Small intestine (tissue), 16 donors: ENCODE data around the gene SPCS2. TPM values are rescaled to one million over a fixed set of nuclear protein-coding genes. Genes with fewer than 3 reads are reported as not detected.

Source experiments
- DNase-seq, 2 donors: peaks; one replicate each; pipeline versions ENCODE4 v3.0.0 to v3.0.0-alpha.2; 2013
- FAIRE-seq: peaks from 2 replicates; lab custom pipeline; 2012; peaks lifted over from hg19 to GRCh38; lab: Jason Lieb, UNC
- H3K27ac ChIP-seq, 3 donors: one replicate each; pipeline ENCODE4 v1.5.1; 2013; ENCODE audit warnings: low read length in 2 of 3, mild to moderate bottlenecking in 2 of 3, control low read depth in 1 of 3, inconsistent platforms in 1 of 3, low read depth in 1 of 3, moderate library complexity in 1 of 3
- H3K27me3 ChIP-seq, 3 donors: one replicate each; pipeline ENCODE4 v1.6.1; 2013; ENCODE audit warnings: low read length in 3 of 3, inconsistent platforms in 1 of 3; ENCODE audit not compliant: control insufficient read depth in 3 of 3, insufficient read depth in 3 of 3
- H3K36me3 ChIP-seq, 3 donors: one replicate each; pipeline ENCODE4 v1.6.1; 2013; ENCODE audit warnings: low read length in 3 of 3, inconsistent platforms in 1 of 3, low read depth in 1 of 3, mild to moderate bottlenecking in 1 of 3, moderate library complexity in 1 of 3; ENCODE audit not compliant: control insufficient read depth in 3 of 3, insufficient read depth in 2 of 3
- H3K4me1 ChIP-seq, 3 donors: one replicate each; pipeline ENCODE4 v1.6.1; 2013; ENCODE audit warnings: low read length in 2 of 3, inconsistent platforms in 1 of 3, low read depth in 1 of 3, mild to moderate bottlenecking in 1 of 3, moderate library complexity in 1 of 3; ENCODE audit not compliant: control insufficient read depth in 3 of 3, insufficient read depth in 2 of 3
- H3K4me3 ChIP-seq, 3 donors: one replicate each; pipeline ENCODE4 v1.5.1; 2013; ENCODE audit warnings: low read length in 3 of 3, control low read depth in 1 of 3, inconsistent platforms in 1 of 3, low read depth in 1 of 3, mild to moderate bottlenecking in 1 of 3, moderate library complexity in 1 of 3
- H3K9me3 ChIP-seq, 2 donors: one replicate each; pipeline ENCODE4 v1.6.1; 2013; ENCODE audit warnings: low read depth in 1 of 2, low read length in 1 of 2; ENCODE audit not compliant: control insufficient read depth in 2 of 2, insufficient read depth in 1 of 2
- WGBS, 3 donors: extraction: QIAGEN DNeasy Blood & Tissue Kit; methylation state at CpG; one replicate each; pipeline ENCODE4 v1.1.7; 2013; 5-methylcytosine and 5-hydroxymethylcytosine counted together
- long read RNA-seq, 10 donors: transcript quantifications; one replicate each; lab custom pipeline, GENCODE V29; 2026
- polyA plus RNA-seq, 4 donors: library from polyadenylated mRNA; stranded (reverse) in 3 of 4; unstranded in 1 of 4; fragments of 200-250 nt in 3 of 4; fragments of 120-200 nt in 1 of 4; gene quantifications; one replicate each; pipeline versions ENCODE4 v1.2.1 to v1.2.3, GENCODE V29; 2013
- donor health status: healthy with polysubstance abuse.
- donor health status: control.
- donor health status: control.
- donor health status: Bipolar disorder and iron deficiency.
- donor health status: healthy.

SPCS2 gene
- 100 to 1,000 TPM in 2 of 4 donors, 10 to 100 TPM in 2; 37.3 to 210 (median 101) TPM for polyA plus RNA-seq
- long read RNA-seq, donor 1, transcript SPCS2-205 (2 exons, 265 nt): minor isoform, 10 of 291 reads
- long read RNA-seq, donor 1, transcript SPCS2-201 (5 exons, 2,708 nt): major isoform, 225 of 291 reads
- long read RNA-seq, donor 1, partial matches to known transcripts: 36 of 291 reads
- long read RNA-seq, donor 1, other reads (novel, unspliced or antisense): 16 of 291 reads
- long read RNA-seq, donor 2, transcript SPCS2-201 (5 exons, 2,708 nt): major isoform, 68 of 75 reads
- long read RNA-seq, donor 2, partial matches to known transcripts: 5 of 75 reads
- long read RNA-seq, donor 2, other reads (novel, unspliced or antisense): 0 of 75 reads
- long read RNA-seq, donor 3, transcript SPCS2-201 (5 exons, 2,708 nt): major isoform, 83 of 90 reads
- long read RNA-seq, donor 3, partial matches to known transcripts: 5 of 90 reads
- long read RNA-seq, donor 3, other reads (novel, unspliced or antisense): 0 of 90 reads
- long read RNA-seq, donor 4, partial matches to known transcripts: 0 of 3 reads
- long read RNA-seq, donor 4, other reads (novel, unspliced or antisense): 0 of 3 reads
- long read RNA-seq, donor 5, transcript SPCS2-201 (5 exons, 2,708 nt): major isoform, 45 of 46 reads
- long read RNA-seq, donor 5, partial matches to known transcripts: 0 of 46 reads
- long read RNA-seq, donor 5, other reads (novel, unspliced or antisense): 0 of 46 reads
- long read RNA-seq, donor 6, transcript SPCS2-201 (5 exons, 2,708 nt): major isoform, 102 of 120 reads
- long read RNA-seq, donor 6, partial matches to known transcripts: 5 of 120 reads
- long read RNA-seq, donor 6, other reads (novel, unspliced or antisense): 7 of 120 reads
- long read RNA-seq, donor 7: 0 reads
- long read RNA-seq, donor 8, transcript SPCS2-201 (5 exons, 2,708 nt): major isoform, 12 of 12 reads
- long read RNA-seq, donor 8, partial matches to known transcripts: 0 of 12 reads
- long read RNA-seq, donor 8, other reads (novel, unspliced or antisense): 0 of 12 reads
- long read RNA-seq, donor 9, transcript SPCS2-201 (5 exons, 2,708 nt): major isoform, 29 of 32 reads
- long read RNA-seq, donor 9, partial matches to known transcripts: 0 of 32 reads
- long read RNA-seq, donor 9, other reads (novel, unspliced or antisense): 0 of 32 reads
- long read RNA-seq, donor 10, transcript SPCS2-205 (2 exons, 265 nt): minor isoform, 9 of 158 reads
- long read RNA-seq, donor 10, transcript SPCS2-201 (5 exons, 2,708 nt): major isoform, 123 of 158 reads
- long read RNA-seq, donor 10, partial matches to known transcripts: 5 of 158 reads
- long read RNA-seq, donor 10, other reads (novel, unspliced or antisense): 18 of 158 reads

DNA sequence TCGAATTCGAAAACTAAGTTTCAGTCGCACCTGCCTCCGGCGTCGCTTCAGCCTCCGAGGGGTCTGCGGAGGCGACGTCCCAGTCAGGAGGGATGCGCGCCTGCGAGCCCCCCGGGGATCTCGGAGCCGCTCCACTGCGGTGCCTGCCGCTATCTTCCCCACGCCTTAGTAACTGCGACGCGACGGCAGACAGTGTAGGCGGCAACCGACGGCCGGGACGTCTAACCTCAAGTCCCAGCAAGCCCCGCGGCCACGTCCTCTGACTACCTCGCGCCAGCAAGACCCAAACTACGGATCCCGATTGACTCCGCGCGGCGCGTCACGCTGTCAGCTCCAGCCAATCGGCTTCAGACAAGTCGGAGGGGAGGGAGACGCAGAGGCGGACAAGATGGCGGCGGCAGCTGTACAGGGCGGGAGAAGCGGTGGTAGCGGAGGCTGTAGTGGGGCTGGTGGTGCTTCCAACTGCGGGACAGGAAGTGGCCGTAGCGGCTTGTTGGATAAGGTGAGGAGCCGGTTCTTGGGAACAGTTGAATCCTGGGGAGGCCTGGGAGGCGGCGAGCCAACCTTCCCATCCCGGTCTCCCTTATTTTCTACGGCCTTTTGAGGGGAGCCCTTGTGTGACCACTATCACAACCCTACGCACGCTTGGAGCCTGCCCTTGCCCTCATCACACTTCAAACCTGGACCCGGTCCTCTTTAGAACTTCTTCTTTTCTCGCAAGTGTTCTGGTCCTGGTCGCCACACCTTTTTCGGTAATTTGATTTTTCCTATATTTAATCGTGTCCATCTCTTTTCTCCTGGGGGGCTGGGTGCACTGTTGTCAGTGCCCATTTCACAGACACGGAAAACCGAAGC is at the start of gene SPCS2, which contains the start of gene XRRA1:
Gene SPCS2 (plus strand): TSS at position 369 of the 855 bp plus-strand sequence. CDS start 20 bp downstream, at position 389.
Gene XRRA1 (minus strand): TSS at position 194 of the 855 bp plus-strand sequence. CDS start 8,213 bp downstream, outside the sequence.
- Histone ChIP-seq H3K4me1 (peaks cover 8 to 14% (median 12%) of the 10 kb centered on the region in 3 donors), H3K27ac (peak within 1 kb of the TSS; percentile 78 to 90 (median 85)), H3K4me3 (peak within 1 kb of the TSS; percentile 66 to 99 (median 98)), H3K36me3 (peaks cover 0 to 6% (median 3%) of the 10 kb centered on the region in 3 donors), H3K9me3 (no peaks in the 10 kb centered on the region), H3K27me3 (no peaks in the 10 kb centered on the region)
- DNase-seq (peak; percentile 99), FAIRE-seq (no peak)
- 0 to 1% (median 1%) methylated on average over 60 to 67 of the region's 67 CpGs for WGBS, 3 donors

DNA sequence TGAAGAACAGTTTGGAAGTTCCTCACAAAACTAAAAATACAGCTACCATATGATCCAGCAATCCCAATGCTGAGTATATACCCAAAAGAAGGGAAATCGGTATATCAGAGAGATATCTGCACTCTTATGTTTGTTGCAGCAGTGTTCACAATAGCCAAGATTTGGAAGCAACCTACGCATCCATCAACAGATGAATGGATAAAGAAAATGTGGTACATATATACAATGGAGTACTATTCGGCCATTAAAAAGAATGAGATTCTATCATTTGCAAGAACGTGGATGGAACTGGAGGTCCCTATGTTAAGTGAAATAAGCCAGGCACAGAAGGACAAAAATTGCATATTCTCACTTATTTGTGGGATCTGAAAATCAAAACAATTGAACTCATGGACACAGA is 46.7 kb upstream of the SPCS2 start:
- FAIRE-seq: no peak
- no peak for DNase-seq
- no peaks in the 10 kb centered on the region for H3K4me1 ChIP-seq
- H3K4me3 ChIP-seq: no peak overlapping the region
- no peak overlapping the region for H3K27ac ChIP-seq
- WGBS, 3 donors: 94 to 100% (median 98%) methylated on average over 4 of the region's 4 CpGs
- no peaks in the 10 kb centered on the region for H3K27me3 ChIP-seq
- H3K9me3 ChIP-seq: peaks cover 0 to 7% of the 10 kb centered on the region in 2 donors
- peaks cover 0 to 23% (median 3%) of the 10 kb centered on the region in 3 donors for H3K36me3 ChIP-seq

DNA sequence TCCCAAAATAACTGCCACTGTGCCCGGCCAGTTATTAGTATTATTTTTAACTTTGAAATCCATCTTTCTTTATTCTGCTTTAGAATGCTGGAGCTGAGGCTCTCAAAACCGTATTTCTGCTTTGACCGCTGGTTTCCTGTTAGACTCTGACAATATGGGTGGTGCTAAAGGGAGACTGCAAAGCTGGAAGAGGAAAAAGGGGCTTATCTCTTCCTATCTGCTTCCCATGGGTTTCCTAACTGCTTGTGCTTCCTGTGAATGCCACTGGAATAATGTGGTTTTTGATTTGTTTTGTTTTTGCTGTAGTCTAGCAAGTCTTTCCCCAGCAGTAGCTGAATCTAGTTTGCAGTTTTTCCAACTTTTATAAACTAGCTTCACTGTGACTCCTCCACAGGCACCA is 43.7 kb upstream of the SPCS2 start:
- WGBS, 3 donors: 57 to 85% (median 82%) methylated on average over 3 of the region's 3 CpGs
- peaks cover 0 to 36% (median 3%) of the 10 kb centered on the region in 3 donors for H3K36me3 ChIP-seq
- no peak for FAIRE-seq
- no peaks in the 10 kb centered on the region for H3K27me3 ChIP-seq
- DNase-seq: no peak
- H3K9me3 ChIP-seq: peaks cover 0 to 2% of the 10 kb centered on the region in 2 donors
- H3K4me1 ChIP-seq: no peaks in the 10 kb centered on the region
- peak overlapping the region in 1 of 3 donors; percentile 35 for H3K27ac ChIP-seq
- no peak overlapping the region for H3K4me3 ChIP-seq

DNA sequence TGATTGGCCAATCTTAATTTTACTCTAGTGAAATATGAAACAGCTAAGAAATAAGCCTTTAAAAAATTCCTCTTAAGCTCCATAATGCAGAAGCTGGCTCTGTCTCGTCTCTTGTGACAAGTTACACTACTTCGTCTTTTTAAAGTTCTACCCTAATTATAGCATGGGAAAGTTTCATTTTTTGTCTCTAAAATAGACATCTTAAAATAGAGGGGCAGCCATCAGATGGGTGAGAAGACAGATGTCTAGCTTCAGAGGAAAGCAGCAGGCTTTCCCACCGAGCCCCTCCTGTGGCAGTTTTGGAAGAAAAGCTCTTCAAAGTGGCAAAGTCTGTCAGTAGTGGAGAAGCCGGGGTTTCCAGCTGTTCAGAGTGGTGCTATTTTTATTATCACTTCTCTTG is 39.7 kb upstream of the SPCS2 start:
- H3K27ac ChIP-seq: no peak overlapping the region
- FAIRE-seq: no peak
- H3K4me3 ChIP-seq: no peak overlapping the region
- H3K4me1 ChIP-seq: no peaks in the 10 kb centered on the region
- WGBS, 3 donors: 60 to 88% (median 87%) methylated on average over 4 of the region's 4 CpGs
- no peak for DNase-seq
- H3K36me3 ChIP-seq: peaks cover 0 to 36% (median 5%) of the 10 kb centered on the region in 3 donors
- H3K9me3 ChIP-seq: no peaks in the 10 kb centered on the region
- H3K27me3 ChIP-seq: no peaks in the 10 kb centered on the region

DNA sequence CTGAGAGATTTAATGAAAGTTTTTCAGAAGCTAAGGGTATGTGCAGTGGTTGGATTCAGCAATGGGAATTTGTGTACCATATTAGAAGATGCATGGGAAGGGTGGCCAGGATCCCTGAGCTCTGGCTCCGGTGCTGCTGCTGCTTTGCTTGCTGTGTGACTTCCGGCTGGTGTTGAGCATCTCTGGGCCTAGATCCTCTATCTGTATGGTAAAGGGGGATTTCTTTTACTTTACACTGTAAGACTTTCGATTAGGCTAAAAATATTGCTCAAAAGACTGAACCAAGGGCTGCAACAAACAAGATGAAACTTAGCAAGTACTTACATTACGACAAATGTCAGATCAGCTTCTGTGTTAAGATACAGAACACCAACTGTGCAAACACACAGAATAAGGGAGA is 39.3 kb upstream of the SPCS2 start:
- peaks cover 0 to 35% (median 5%) of the 10 kb centered on the region in 3 donors for H3K36me3 ChIP-seq
- FAIRE-seq (no peak), DNase-seq (no peak)
- no peaks in the 10 kb centered on the region for H3K27me3 ChIP-seq
- no peak overlapping the region for H3K4me3 ChIP-seq
- WGBS, 3 donors: 66 to 97% (median 83%) methylated on average over 4 of the region's 4 CpGs
- no peak overlapping the region for H3K27ac ChIP-seq
- no peaks in the 10 kb centered on the region for H3K9me3 ChIP-seq
- no peaks in the 10 kb centered on the region for H3K4me1 ChIP-seq

DNA sequence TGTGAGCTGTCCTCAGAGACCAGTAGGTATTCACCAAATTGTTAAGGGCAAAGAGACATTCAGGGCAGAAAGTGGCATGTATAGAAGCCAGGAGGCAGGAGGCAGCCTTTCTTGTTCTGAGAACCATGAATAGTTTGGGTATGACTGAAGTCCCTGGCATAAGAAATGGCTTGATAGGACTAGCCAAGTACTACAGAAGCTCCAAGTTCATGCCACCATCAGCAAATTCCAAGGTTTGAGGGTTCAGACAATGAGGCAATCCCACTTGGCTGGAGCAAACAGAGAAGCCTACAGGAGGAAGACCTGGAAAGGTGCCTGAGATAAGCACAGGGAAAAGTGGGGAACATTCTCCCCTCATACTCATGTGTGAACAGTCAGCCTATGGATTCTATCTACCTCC is 25.9 kb upstream of the SPCS2 start:
- Histone ChIP-seq H3K4me3 (no peak overlapping the region), H3K36me3 (peaks cover 4 to 27% (median 6%) of the 10 kb centered on the region in 3 donors), H3K4me1 (no peaks in the 10 kb centered on the region), H3K27ac (no peak overlapping the region), H3K27me3 (no peaks in the 10 kb centered on the region), H3K9me3 (no peaks in the 10 kb centered on the region)
- FAIRE-seq: no peak
- no peak for DNase-seq

DNA sequence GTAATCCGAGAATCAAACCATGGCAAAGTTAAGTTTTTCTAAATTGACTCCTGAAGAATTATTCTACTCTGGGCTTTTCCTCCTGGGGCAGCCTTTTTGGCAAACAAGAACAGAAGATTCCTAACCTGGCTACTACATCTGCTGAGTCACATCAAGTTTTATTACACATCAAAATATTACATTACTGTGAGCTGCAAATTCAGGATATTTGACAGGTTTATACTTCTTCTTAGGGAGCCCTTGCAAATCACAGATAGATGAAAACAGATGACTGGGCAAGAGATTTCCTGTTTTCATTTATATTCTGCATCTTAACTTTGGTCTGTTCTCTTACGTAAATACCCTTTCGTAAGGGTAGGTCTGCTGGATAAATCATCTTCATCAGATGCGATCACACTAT is 23.8 kb upstream of the SPCS2 start:
- H3K27ac ChIP-seq: no peak overlapping the region
- FAIRE-seq (no peak), DNase-seq (no peak)
- H3K27me3 ChIP-seq: no peaks in the 10 kb centered on the region
- no peaks in the 10 kb centered on the region for H3K4me1 ChIP-seq
- WGBS, 3 donors: 87 to 95% (median 90%) methylated on average over 4 of the region's 4 CpGs
- H3K36me3 ChIP-seq: peaks cover 2 to 26% (median 4%) of the 10 kb centered on the region in 3 donors
- no peaks in the 10 kb centered on the region for H3K9me3 ChIP-seq
- H3K4me3 ChIP-seq: no peak overlapping the region
